ENCODE results near the gene SCRN3. TPM values are rescaled to one million over a fixed set of nuclear protein-coding genes. Genes with fewer than 3 reads are reported as not detected.
A peak's percentile ranks its signal among the peaks of the same experiment; 100 is the strongest.
"Not testable (repeated sequence)": the region's sequence is repeated elsewhere in the genome, so short reads cannot be mapped to it uniquely, and the experiment has no call there.

Gene SCRN3, protein sequence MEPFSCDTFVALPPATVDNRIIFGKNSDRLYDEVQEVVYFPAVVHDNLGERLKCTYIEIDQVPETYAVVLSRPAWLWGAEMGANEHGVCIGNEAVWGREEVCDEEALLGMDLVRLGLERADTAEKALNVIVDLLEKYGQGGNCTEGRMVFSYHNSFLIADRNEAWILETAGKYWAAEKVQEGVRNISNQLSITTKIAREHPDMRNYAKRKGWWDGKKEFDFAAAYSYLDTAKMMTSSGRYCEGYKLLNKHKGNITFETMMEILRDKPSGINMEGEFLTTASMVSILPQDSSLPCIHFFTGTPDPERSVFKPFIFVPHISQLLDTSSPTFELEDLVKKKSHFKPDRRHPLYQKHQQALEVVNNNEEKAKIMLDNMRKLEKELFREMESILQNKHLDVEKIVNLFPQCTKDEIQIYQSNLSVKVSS
- 10 to 100 TPM; 25.6 to 36.6 (median 32.2) TPM for polyA plus RNA-seq (ENCODE audit: insufficient read length in 4 of 4)

- DNase-seq (ENCODE audit: low read depth in 4 of 4, low spot score in 3 of 4) = peak; percentile 77 to 86 (median 82)
These were observed at the start of gene SCRN3 for GRCh38 chr2:174395284-174395968. Gene SCRN3 (plus strand): TSS chr2:174395730. CDS start chr2:174398284, 2,554 bp downstream.

- DNase-seq (ENCODE audit: low read depth in 4 of 4, low spot score in 3 of 4) = no peak
These were observed 45.5 kb upstream of the SCRN3 start for GRCh38 chr2:174350018-174350417.

- no peak for DNase-seq (ENCODE audit: low read depth in 4 of 4, low spot score in 3 of 4)
These were observed 44.8 kb upstream of the SCRN3 start for GRCh38 chr2:174350593-174351181.

DNA sequence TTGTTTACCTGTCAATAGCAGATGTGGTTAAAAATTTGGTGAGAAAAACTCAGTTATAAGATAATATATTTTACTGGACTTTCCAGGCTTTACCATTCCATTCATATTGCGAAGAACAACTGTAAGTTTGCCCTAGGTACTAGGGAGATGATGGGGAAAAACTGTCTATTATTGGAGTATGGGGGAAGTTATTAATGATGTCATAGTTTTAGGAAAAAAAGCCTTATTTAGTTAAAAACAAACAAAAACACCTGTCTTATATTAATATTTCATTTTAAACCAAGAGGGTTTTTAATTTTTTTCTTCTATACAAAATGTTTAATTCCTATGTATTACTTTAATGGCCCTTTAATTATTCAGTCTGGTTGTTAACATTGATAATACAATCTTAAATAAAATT is 42.5 kb upstream of the SCRN3 start:
- no peak for DNase-seq (ENCODE audit: low read depth in 4 of 4, low spot score in 3 of 4)

DNA sequence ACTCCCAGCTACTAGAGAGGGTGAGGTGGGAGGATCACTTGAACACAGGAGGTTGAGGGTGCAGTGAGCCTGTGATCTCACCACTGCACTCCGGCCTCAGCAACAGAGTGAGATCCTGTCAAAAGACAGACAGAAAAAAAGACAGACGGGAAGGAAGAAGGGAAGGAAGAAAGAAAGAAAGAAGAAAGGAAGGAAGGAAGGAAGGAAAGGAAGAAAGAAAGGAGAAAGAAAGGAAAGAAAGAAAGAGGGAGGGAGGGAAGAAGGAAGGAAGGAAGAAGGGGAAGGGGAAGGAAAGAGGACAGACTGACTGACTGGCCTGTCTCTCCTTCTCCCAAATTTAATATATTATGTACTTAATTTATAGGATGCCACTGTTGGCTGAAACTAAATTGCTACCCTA is 39.2 kb upstream of the SCRN3 start:
- no peak for DNase-seq (ENCODE audit: low read depth in 4 of 4, low spot score in 3 of 4)

DNA sequence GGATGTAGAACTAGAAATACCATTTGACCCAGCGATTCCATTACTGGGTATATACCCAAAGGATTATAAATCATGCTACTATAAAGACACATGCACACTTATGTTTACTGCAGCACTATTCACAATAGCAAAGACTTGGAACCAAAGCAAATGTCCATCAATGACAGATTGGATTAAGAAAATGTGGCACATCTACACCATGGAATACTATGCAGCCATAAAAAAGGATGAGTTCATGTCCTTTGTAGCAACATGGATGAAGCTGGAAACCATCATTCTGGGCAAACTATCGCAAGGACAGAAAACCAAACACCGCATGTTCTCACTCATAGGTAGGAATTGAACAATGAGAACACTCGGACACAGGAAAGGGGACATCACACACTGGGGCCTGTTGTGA is 35.9 kb upstream of the SCRN3 start:
- DNase-seq (ENCODE audit: low read depth in 4 of 4, low spot score in 3 of 4) = not testable (repeated sequence)

- no peak for DNase-seq (ENCODE audit: low read depth in 4 of 4, low spot score in 3 of 4)
These were observed 32.6 kb upstream of the SCRN3 start for GRCh38 chr2:174362949-174363348.

DNA sequence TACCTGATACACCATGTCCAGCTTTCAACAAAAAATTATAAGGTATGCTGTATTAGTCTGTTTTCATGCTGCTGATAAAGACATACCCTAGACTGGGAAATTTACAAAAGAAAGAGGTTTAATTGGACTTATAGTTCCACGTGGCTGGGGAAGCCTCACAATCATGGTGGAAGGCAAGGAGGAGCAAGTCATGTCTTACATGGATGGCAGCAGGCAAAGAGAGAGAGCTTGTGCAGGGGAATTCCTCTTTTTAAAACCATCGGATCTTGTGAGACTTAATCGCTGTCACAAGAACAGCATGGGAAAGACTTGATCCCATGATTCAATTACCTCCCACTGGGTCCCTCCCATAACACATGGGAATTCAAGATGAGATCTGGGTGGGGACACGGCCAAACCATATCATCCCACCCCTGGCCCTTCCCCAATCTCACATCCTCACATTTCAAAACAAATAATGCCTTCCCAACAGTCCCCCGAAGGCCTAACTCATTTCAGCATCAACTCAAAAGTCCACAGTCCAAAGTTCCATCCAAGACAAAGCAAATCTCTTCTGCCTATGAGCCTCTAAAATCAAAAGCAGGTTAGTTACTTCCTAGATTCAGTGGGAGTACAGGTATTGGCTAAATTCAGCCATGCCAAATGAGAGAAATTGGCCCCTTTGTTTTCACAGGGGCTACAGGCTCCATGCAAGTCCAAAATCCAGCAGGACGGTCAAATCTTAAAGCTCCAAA is 31.9 kb upstream of the SCRN3 start:
- not testable (repeated sequence) for DNase-seq (ENCODE audit: low read depth in 4 of 4, low spot score in 3 of 4)

DNA sequence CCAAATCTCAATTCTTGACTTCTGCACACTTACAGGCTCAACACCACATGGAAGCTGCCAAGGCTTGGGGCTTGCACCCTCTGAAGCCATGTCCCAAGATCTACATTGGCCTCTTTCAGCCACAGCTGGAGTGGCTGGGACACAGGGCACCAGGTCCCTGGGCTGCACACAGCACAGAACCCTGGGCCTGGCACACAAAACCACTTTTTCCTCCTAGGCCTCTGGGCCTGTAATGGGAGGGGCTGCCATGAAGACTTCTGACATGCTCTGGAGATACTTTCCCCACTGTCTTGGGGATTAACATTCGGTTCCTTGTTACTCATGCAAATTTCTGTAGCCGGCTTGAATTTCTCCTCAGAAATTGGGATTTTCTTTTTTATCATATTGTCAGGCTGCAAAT is 30.9 kb upstream of the SCRN3 start:
- DNase-seq (ENCODE audit: low read depth in 4 of 4, low spot score in 3 of 4) = no peak

GRCh38 chr2:174365571-174365970 is 30.0 kb upstream of the SCRN3 start:
- no peak for DNase-seq (ENCODE audit: low read depth in 4 of 4, low spot score in 3 of 4)

DNA sequence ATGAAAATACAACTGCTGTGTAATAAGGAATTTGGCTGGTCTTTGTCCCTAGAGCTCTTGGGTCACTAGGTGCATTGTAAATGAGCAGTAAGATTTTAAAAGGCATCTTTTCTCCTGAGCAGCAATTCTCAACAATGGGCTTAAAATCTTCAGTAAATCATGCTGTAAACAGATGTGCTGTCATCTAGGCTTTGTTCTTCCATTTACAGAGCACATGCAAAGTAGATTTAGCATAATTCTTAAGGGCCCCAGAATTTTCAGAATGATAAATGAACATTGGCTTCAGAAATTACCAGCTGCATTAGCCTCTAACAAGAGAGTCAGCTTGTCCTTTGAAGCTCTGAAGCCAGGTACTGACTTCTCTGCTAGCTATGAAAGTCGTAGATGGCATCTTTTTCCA is 26.8 kb upstream of the SCRN3 start:
- no peak for DNase-seq (ENCODE audit: low read depth in 4 of 4, low spot score in 3 of 4)

GRCh38 chr2:174376967-174377366 is 18.6 kb upstream of the SCRN3 start:
- no peak for DNase-seq (ENCODE audit: low read depth in 4 of 4, low spot score in 3 of 4)

GRCh38 chr2:174383796-174384195 is 11.7 kb upstream of the SCRN3 start:
- DNase-seq (ENCODE audit: low read depth in 4 of 4, low spot score in 3 of 4) = no peak

DNA sequence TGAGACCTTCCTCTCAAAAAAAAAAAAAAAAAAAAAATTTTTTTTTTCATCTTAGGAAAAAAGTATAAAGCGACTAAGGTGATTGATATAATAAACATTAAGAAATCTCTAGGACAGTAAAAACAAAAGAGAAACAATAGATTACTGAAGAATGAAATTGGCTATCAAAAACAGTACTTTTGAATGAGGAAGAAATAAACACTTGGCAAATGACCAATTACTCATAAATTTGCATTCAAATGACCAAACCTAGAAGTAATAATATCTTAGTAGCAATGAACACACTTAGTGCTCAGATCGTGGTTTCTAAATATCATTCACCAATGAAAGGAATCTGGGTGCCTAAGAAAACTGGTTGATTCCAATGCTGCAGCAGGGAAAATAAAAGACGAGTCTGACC is 10.3 kb upstream of the SCRN3 start:
- DNase-seq (ENCODE audit: low read depth in 4 of 4, low spot score in 3 of 4) = no peak

DNA sequence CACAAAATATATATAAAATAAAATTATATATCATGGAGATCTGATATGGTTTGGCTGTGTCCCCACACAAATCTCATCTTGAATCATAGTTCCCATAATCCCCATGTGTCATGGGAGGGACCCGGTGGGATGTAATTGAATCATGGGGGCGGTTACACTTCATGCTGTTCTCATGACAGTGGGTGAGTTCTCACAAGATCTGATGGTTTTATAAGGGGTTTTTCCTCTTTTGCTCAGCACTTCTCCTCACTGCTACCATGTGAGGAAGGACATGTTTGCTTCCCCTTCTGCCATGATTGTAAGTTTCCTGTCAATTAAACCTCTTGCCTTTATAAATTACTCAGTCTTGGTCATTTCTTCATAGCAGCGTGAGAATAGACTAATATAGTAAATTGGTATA is 6.8 kb upstream of the SCRN3 start:
- not testable (repeated sequence) for DNase-seq (ENCODE audit: low read depth in 4 of 4, low spot score in 3 of 4)

- DNase-seq (ENCODE audit: low read depth in 4 of 4, low spot score in 3 of 4) = no peak
These were observed 6.0 kb upstream of the SCRN3 start for GRCh38 chr2:174389542-174389941.

DNA sequence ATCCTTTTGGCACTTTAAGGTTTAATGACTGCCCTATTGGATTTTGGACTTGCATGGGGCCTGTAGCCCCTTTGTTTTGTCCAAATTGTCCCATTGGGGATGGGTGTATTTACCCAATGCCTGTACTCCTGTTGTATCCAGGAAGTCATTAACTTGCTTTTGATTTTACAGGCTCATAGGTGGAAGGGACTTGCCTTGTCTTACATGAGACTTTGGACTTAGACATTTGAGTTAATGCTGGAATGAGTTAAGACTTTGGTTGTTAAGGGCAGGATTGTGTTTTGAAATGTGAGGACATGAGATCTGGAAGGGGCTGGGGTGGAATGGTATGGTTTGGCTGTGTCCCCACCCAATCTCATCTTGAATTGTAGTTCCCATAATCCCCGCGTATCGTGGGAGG is 5.2 kb upstream of the SCRN3 start:
- DNase-seq (ENCODE audit: low read depth in 4 of 4, low spot score in 3 of 4) = not testable (repeated sequence)

GRCh38 chr2:174392706-174393105 is 2.8 kb upstream of the SCRN3 start:
- DNase-seq (ENCODE audit: low read depth in 4 of 4, low spot score in 3 of 4) = no peak

DNA sequence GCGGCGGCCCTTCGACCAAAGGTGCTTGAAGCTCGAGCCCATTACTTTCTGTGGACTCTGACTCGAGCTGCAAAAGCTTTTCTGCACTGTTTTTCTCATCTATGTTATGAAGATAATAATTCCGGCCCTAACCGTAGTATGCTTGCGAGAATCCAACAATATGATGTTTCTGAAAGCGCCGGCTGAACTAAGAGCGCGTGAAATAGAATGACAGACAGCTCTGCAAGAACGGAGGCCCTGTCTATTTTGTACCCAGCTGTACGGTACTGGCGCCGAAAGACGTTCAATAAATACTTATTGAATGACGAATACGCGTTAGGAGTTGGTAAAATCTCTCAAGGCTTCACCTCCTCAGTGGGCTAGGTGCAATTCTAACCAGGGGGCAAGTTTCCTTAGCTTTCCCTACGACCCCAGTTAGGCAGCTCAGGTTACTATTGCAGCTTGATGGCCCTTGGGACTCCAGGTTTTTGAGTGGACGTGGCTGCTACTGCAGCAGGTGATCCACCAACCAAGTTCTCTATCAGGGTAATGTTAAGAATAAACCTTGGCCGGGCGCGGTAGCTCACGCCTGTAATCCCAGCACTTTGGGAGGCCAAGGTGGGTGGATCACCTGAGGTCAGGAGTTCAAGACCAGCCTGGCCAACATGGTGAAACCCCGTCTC is 570 bp downstream of the SCRN3 start:
- DNase-seq (ENCODE audit: low read depth in 4 of 4, low spot score in 3 of 4) = peak in 3 of 4 donors; percentile 1 to 5 (median 4)

- DNase-seq (ENCODE audit: low read depth in 4 of 4, low spot score in 3 of 4) = no peak
These were observed 2.2 kb downstream of the SCRN3 start for GRCh38 chr2:174397773-174398172.
